Stimulated activated CD8-positive, alpha-beta memory T cell treated with anti-CD3 and anti-CD28 coated beads, Interleukin-15, amount 100 ng/mL, for 4 hours (primary cell): ENCODE data around the gene SDCCAG8.

Experiments used
- DNase-seq, 2 donors: peaks; one replicate each; pipeline ENCODE4 v3.0.0-alpha.2; 2020; ENCODE audit warnings: low read depth in 2 of 2

SDCCAG8 gene

GRCh38 chr1:243483071-243483771 lies 227.4 kb downstream of the SDCCAG8 start:
- no peak for DNase-seq

- DNase-seq: no peak
Observed at GRCh38 chr1:243483952-243484351, 228.1 kb downstream of the SDCCAG8 start.

GRCh38 chr1:243487036-243487648 lies 231.3 kb downstream of the SDCCAG8 start:
- DNase-seq: no peak

GRCh38 chr1:243487649-243488227 lies 231.9 kb downstream of the SDCCAG8 start:
- DNase-seq: no peak

- no peak for DNase-seq
Observed at GRCh38 chr1:243488459-243489157, 232.8 kb downstream of the SDCCAG8 start.

GRCh38 chr1:243489158-243489527 lies 233.3 kb downstream of the SDCCAG8 start:
- DNase-seq: no peak

- DNase-seq: no peak
Observed at GRCh38 chr1:243489681-243490546, 234.1 kb downstream of the SDCCAG8 start.

- DNase-seq: no peak
Observed at GRCh38 chr1:243490748-243491686, 235.2 kb downstream of the SDCCAG8 start.

GRCh38 chr1:243493156-243494129 lies 237.6 kb downstream of the SDCCAG8 start:
- no peak for DNase-seq

GRCh38 chr1:243494741-243495431 lies 239.0 kb downstream of the SDCCAG8 start:
- DNase-seq: no peak

- DNase-seq: no peak
Observed at GRCh38 chr1:243495442-243496186, 239.8 kb downstream of the SDCCAG8 start.

GRCh38 chr1:243496187-243496646 lies 240.4 kb downstream of the SDCCAG8 start:
- DNase-seq: no peak

- no peak for DNase-seq
Observed at GRCh38 chr1:243496806-243497205, 241.0 kb downstream of the SDCCAG8 start.

GRCh38 chr1:243497939-243498681 lies 242.3 kb downstream of the SDCCAG8 start:
- no peak for DNase-seq

GRCh38 chr1:243499248-243499647 lies 243.4 kb downstream of the SDCCAG8 start:
- DNase-seq: no peak

- no peak for DNase-seq
Observed at GRCh38 chr1:243499711-243500110, 243.9 kb downstream of the SDCCAG8 start.

- no peak for DNase-seq
Observed at GRCh38 chr1:243500512-243500911, 244.7 kb downstream of the SDCCAG8 start.
